H1 (cell line): ENCODE measurements around the gene RANGRF. TPM values are rescaled to one million over a fixed set of nuclear protein-coding genes. Genes with fewer than 3 reads are reported as not detected.

Experiments
- JUN ChIP-seq: IDR thresholded peaks from 2 replicates; pipeline ENCODE4 v1.6.1; 2011; ENCODE audit warnings: low read depth, mild to moderate bottlenecking, improper control_type of control experiment, low read length
- NANOG ChIP-seq: IDR thresholded peaks from 2 replicates; pipeline ENCODE4 v1.6.1; 2011; ENCODE audit warnings: low read length, low read depth, mild to moderate bottlenecking, inconsistent platforms; ENCODE audit not compliant: insufficient read depth, poor library complexity, severe bottlenecking
- POU5F1 ChIP-seq: IDR thresholded peaks from 2 replicates; pipeline ENCODE4 v1.6.1; 2011; ENCODE audit warnings: low read depth, mild to moderate bottlenecking, low read length, moderate library complexity
- SP1 ChIP-seq: IDR thresholded peaks from 2 replicates; pipeline ENCODE4 v1.6.1; 2011; ENCODE audit warnings: low read depth, low read length
- polyA plus RNA-seq, 7 experiments: library from polyadenylated mRNA; depleted of rRNA in 3 of 7; stranded (reverse) in 5 of 7; unstranded in 2 of 7; fragments of >200 nt in 5 of 7; fragments of 200-250 nt in 2 of 7; gene quantifications; 1 replicate in 5 of 7; 2 replicates in 1 of 7; 4 replicates in 1 of 7; pipeline versions ENCODE4 v1.2.1 to v1.2.3, GENCODE V29; 2011 to 2013; ENCODE audit warnings: missing spikeins in 2 of 7, mixed read lengths in 2 of 7
- total RNA-seq: library from RNA; stranded (reverse); fragmentation: NEBNext Ultra II Directional; extraction: Animal tissue kit (Norgen Biotek cat#: 25700); gene quantifications from 2 replicates; pipeline ENCODE4 v1.2.1, GENCODE V29; 2021

The RANGRF gene
- total and polyA plus RNA-seq, 2 of the 8 experiments (the other 6 are each of a cell fraction or from before 2014, with no cell fraction given) = 36.9 to 49.6 TPM

DNA sequence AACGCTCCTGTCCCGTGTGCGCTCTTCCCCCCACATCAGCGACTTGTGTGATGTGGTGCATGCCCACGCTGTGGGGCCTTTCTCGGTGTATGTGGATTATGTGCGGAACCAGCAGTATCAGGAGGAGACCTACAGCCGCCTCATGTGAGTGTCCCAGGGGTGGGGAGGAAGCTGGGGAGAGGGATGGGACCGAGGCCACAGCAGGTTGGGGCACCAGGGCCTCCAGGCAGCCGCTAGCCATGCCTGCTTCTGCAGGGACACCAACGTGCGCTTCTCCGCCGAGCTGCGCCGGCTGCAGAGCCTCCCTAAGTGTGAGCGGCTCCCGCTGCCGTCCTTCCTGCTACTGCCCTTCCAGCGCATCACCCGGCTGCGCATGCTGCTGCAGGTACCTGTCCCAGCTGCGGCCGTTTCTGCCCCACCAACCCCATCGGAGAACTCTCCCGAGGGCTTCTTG is 27.3 kb downstream of the RANGRF start (continued):
- TF ChIP-seq JUN = no peak
- no peak for TF ChIP-seq POU5F1
- no peak for TF ChIP-seq NANOG
- TF ChIP-seq SP1 = no peak
